SW480 (cell line): ENCODE results near the gene HK1.

ENCODE experiments used
- DNase-seq: peaks from one replicate; pipeline ENCODE4 v3.0.0-alpha.2; 2016; ENCODE audit warnings: low spot score

Gene HK1

DNA sequence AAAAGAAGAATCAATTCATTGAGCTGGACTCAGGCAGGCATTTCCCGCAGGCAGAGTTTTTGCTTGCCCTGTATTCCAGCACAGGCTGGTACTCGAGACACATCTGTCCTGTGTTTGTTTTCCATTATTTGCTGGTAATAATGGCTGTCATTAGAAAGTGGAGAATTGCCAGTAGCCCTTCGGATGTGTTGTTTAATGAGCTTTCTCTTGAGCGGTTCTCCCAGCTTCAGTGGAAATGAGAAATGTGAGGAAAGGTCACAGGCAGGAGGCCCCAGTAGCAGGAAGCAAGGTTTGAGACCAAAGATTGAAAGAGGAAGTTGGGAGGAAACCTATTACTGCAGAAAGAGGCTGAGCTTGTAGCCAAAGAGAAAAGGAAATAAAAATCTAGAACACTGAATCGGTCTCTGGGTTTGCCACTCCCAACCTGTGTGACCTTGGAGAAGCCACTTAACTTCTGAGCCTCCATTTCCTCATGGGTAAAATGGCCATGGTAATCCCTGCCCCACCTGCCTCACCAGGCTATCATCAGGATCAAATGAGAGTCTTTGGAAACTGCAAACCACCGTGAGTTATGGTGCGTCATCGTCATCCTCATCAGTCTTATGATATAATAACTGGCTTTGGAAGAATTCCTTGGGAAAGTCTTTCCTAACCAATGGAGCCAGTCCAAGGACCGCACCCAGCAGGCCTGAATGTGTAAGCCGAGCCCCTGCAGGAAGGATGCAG is 70.7 kb downstream of the HK1 start:
- no peak for DNase-seq

DNA sequence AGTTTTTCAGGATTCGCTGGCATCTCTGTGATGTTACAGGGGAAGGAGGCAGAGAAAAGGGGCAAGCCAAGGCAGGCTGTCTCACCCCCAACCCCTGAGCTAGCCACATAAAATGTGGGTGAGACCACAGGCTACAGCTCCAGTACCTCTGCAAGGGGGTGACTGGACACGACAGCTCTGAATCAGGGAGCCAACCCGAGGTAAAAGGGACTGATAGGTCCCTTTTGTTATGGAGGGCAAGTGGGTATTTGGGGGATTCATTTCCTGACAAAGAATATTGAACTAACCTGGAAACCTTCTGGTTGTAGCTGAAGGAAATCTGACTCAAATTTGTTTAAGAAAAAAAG is 71.2 kb downstream of the HK1 start:
- no peak for DNase-seq

DNA sequence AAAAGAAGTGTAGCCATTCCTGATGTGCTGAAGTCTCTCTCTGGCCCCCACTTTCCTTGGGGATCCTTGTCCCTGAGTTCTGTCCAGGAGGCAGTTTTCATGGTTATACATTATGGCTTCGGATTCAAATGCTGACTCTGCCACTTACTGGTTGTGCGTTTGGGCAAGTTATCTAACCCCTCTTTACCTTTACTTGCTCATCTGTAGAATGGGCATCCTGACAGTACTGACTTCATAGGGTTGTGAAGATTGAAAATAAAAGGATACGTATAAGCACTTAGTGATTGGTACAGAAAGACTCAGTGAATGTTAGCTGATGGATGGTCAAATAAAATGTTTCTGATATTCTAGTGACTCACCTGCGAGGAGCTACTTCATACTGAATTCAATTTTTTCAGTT is 73.3 kb downstream of the HK1 start:
- no peak for DNase-seq

DNA sequence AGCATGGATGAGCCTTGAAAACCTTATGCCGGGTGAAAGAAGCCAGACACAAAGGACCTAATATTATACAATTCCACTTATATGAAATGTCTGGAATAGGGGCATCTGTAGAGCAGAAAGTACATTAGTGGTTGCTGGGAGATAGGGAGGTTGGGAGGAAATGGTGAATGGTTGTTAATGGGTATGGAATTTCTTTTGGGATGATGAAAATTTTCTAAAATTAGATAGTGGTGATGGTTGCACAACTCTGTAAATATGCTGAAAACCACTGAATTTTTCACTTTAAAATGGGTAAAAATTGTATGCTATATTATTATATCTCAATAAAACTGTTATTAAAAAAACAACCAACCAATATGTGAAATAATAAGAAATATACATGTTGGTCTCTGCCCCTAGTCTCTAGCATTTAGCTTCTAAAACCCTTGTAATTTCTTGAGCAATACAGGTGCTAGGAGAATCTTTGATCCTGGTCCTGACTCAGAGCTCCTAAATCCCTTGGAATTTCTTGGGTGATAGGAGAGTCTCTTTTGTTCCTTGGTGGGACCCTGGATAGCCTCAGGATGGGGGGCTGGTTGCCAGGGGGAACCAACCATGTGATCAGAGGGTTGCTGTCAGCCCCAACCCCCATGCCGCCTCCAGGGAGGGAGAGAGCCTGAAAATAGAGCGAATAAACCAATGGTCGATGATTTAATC is 74.4 kb downstream of the HK1 start:
- DNase-seq: no peak

DNA sequence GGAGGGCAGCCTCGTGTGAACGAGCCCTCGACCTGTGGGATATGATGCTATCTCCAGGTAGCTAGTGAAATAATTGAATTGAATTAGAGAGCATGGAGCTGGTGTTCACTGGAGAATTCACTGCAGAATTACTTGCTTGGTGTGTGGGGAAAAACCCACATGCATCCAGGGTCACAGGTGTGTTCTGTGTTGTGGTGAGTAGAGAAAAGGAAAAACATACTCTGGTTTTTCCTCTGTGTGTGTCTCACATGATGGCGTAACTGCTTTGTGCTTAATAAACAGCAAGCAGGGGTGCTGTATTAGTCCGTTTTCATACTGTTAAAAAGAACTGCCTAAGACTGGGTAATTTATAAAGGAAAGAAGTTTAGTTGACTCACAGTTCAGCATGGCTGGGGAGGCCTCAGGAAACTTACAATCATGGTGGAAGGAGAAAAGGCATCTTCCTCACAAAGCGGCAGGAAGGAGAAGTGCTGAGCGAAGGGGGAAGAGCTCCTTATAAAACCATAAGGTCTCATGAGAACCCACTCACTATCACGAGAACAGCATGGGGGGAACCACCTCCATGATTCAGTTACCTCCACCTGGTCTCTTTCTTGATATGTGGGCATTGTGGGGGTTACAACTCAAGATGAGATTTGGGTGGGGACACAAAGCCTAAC is 75.8 kb downstream of the HK1 start:
- DNase-seq: no peak

DNA sequence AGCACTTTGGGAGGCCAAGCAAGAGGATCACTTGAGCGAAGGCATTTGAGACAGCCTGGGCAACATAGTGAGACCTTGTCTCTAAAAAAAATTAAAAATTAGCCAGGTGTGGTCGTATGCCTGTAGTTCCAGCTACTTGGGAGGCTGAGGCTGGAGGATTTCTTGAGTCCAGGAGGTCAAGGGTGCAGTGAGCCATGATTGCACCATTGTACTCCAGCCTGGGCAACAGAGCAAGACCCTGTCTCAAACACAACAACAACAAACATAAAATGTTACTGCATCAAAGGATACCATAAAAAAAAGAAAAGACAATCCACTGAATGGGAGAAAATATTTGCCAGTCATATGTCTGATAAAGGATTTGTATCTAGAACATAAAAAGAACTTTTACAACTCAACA is 77.9 kb downstream of the HK1 start:
- no peak for DNase-seq

DNA sequence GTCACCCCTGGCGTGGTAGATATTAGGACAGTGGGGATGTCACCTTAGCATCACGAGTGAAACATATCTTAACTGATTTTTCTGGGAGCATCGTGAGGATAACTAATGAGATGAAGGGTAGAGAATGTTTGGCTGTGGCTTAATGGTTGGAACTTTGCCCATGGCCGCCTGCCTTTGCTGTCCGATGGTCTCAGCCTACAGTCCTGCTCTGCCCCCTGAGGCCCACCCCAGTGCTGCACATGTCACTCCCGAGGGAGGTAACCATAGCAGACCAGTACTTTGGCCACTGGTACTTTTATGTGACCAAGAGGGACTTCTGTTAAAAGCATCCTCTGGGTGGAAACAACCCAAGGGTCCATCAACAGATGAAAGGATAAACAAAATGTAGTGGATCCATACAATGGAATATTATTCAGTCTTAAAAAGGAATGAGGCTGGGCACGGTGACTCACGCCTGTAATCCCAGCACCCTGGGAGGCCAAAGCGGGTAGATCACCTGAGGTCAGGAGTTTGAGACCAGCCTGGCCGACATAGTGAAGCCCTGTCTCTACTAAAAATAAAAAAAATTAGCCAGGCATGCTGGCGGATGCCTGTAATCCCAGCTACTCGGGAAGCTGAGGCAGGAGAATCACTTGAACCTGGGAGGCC is 80.0 kb downstream of the HK1 start:
- no peak for DNase-seq

DNA sequence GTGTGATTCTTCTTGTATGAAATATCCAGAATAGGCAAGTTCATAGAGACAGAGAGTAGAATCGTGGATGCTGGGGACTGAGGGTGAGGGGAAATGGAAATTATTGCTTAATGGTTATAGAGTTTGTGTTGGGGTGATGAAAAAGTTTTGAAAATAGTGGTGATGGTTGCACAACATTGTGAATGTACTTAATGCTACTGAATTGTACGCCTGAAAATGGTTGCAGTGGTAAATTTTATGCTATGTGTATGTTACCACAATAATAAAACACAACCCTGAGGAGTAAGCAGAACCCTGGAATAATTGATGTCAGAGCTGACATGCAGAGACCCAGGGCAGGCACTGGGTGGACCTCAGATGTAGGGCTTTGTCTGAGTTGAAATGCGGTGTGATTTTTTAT is 80.9 kb downstream of the HK1 start:
- no peak for DNase-seq

DNA sequence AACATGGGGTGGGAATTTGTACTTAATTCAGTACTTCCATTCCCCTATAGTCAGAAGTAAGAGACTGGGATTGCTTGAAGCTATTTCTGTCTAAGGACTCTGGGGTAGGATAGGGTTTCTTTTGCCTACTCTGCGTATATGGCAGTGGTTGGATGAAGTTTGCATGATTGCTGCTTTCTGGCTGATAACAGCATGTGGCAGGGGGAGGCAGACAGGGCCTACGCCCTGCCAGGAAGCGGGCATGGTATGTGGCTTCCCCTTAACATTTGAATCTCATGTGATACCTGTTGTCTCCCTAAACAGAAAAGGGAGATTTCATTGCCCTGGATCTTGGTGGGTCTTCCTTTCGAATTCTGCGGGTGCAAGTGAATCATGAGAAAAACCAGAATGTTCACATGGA is 81.3 kb downstream of the HK1 start:
- DNase-seq: no peak

DNA sequence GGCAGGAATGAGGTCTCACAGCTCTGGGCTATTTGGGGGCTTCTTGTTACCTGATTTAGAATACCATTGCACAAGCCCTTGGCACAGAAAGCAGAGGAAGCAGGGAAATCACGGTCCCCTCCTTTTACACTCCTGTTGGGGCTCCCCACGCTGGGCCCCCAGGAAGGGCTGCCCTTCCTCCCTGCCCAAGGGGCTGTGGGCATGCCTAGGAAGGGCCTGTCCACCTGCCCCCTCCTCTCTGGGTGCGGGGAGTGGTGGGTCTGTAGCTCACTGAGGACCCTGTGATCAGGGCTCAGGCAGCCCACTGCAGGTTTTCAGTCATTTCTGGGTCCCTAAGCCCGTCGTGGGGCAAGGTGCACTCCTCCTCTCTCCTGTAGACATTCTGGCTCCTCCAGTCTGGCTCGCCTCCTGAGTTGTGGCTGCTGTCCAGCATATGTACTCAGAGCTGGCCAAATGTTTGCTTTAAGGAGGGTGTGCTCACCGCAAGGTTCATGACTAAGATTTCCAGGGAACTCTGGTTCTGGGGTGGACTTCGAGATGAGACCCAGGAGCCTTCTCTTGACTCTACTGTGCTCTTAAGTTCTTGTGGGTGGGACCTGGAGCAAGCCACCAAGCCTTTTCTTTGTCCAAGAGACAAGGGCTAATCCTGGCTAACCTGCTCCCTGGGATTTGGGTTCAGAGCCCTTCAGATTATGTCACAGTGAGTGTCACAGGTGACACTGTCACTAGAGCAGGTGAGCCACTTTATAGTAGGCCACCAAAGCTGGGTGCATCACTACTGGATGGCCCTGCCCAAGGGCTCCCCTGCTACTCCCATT is 82.4 kb downstream of the HK1 start:
- DNase-seq: no peak

DNA sequence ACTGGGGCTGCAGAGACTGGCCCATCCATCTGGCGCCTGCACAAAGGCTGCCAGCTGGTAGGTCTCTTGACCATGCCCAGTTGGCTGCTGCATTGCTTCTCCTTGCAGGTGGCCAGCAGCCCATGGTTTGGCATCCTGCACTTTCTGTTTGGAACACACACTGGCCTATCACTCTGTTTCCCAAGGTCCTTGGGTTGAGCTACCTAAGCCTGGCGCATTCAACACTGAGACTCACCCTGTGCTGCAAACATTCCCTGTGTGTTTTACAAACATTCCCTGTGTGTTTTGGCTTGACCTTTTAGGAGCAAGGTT is 83.0 kb downstream of the HK1 start:
- no peak for DNase-seq

DNA sequence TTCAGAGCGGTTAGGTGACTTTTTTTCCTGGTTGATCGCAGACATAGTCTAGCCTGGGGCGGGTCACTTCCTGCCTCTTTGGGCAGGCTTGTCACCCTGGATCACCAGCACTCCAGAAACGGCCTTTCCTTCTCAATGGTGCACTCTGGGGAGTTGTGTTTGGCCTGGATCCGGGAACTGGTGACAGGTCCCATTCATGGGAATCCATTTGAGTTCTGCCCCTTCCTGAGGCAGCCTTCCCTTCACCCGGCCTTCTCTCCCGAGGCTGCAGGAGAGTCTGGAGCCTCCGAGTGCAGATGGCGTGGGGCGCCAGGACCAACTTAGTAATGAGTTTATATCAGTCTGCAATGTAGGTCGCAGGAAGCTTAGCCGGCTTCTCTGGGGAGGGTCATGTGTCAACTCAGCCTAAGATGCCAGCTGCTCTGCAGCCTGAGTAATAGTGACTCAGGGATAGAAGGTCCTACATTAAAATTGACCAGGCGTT is 84.2 kb downstream of the HK1 start:
- no peak for DNase-seq

DNA sequence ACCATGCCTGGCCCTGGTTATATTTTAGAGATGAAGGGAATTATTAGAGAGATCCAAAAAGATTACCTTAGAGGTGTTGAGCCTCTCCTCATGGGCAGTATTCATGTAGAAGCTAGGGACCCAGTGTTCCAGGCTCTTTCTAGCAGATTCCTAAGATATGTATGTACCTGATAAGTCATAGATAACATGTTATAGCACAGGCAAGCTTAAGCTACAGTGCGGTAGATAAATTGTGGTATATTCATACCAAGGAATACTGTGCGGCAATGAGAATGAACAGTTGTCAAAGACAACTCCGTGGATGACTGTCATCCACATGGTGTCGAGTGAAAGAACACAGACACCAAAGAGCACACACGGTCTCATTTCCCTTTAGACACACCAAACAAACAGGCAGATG is 85.4 kb downstream of the HK1 start:
- DNase-seq: no peak

DNA sequence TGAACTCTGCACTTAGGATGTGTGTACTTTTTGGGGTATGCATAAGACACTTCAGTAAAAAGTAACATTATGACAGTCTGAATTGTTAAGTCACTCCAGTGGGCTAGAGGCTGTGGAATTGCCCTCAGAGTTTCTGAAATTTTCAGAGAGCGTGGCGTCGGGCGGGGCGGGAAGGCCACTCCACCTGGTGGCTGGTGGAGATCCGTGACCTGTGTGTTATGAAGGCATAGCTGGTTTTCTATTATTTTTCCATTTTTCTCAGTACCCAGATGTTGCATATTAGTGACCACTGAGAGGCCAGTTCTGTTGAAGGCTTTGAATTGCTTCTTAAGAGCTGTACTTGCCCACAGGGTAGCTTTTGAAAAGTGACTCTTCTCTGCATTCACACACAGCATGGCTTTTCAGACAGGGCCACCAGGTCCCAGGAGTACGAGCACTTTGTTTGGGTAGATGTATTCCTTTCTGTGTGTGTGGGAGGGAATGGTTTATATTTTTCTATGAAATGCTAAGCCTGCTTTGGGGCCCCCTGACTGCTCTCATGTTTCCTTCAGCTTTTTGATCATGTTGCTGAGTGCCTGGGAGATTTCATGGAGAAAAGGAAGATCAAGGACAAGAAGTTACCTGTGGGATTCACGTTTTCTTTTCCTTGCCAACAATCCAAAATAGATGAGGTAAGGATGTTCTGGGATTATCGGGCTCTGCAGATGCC is 86.1 kb downstream of the HK1 start:
- DNase-seq: no peak

DNA sequence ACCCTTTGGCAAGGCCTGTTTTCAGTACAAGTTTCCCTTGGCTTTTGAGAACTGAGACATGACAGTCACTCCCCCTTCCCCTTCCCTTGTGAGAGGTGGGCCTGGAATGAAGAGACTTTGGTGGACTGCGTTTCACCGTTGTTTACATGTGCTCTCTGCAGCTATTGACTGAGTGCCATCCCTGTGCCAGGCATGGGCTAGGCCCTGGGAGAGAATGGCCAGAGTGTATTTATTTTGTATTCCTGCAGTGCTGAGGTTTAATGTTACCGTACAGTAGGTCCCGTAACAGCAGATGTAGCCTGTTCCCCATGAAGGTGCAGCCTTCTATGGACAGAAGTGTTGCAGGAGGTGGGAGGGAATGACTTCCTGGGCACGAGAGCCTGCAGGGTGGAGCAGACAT is 88.4 kb downstream of the HK1 start:
- no peak for DNase-seq

DNA sequence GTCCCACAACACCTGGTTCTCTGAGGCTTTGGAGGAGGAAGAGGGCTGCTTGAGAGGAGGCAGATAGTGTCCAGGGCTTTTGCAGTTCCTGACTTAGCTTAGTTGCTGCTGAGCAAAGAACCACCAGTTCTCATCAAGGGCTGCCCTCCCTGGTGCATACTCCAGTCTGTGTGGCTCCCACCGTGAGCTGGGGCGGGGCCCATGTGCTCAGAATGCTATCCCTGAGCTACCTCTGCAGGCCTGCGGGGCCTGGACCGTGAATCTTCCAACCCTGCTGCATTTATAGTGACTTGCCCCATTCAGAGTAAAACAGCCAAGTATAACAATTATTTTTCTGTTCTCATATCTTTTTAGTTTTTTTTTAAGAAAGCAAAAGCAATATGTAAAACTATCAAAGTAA is 89.2 kb downstream of the HK1 start:
- DNase-seq: no peak

DNA sequence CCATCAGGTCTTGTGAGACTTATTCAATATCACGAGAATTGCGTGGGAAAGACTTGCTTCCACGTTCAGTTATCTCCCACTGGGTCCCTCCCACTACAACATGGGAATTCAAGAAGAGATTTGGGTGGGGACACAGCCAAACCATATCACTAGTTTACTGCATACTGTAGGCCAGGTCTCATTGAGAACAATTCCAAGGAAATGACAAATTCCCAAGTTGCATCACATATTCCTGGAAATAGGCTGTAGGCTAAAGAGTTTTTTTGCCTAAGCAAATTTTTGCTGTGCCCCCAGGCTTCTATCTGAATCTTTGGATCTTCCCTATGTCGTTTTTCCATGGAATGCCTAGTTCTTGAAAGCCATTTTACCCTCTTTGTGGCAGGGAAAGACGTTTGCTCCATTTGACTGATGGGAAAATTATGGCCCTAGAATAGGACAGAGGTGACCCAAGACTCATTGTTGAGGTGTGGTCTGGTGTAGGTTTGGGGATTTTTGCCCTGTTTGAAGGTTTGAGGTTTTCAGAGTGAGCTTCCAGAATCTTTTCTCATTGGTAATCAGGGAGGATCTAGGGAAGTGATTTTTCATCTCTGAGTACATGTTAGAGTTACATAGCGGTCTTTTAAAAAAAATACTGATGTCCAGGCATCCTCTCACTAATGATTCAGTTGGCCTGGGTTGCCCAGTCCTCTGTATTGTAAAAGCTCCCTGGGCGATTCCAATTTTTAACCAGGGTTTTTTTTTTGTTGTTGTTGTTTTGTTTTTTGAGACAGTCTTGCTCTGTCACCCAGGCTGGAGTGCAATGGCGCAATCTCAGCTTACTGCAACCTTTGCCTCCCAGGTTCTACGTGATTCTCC is 94.1 kb downstream of the HK1 start:
- no peak for DNase-seq

DNA sequence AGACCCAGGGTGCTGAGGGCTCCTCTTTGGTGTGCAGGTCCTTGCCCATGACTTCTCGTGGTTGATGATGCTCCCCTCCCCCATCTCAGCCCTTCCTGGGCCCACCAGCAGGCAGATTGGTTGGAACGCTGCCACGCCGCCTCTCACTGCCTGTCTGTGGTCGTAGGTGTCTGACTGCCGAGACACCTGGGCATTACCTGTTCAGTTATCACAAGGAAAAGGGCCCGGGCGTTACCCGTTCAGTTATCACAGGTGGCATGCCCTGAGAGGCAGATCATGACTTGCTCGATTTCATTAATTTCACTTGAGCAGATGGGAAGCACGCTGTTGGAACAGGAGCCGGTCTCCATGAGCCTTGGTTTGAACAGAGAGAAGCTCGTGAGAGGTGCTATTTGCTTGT is 95.9 kb downstream of the HK1 start:
- DNase-seq: no peak

DNA sequence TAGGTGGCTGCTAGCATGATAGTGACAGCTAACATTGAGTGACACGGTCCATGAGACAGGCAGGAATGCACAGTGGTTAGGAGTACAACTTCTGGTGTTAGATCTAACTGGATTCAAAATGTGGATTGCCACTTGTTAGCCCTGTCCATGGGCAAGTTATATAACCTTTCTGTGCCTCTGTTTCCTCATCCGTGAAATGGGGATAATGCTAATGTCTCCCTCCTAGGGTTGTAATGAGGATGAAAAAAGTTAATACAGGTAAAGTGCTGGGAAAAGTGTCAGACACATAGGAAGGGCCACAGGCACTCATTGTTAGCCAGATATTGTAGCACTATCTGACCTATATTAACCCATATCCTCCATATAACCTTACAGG is 96.6 kb downstream of the HK1 start:
- DNase-seq: no peak

DNA sequence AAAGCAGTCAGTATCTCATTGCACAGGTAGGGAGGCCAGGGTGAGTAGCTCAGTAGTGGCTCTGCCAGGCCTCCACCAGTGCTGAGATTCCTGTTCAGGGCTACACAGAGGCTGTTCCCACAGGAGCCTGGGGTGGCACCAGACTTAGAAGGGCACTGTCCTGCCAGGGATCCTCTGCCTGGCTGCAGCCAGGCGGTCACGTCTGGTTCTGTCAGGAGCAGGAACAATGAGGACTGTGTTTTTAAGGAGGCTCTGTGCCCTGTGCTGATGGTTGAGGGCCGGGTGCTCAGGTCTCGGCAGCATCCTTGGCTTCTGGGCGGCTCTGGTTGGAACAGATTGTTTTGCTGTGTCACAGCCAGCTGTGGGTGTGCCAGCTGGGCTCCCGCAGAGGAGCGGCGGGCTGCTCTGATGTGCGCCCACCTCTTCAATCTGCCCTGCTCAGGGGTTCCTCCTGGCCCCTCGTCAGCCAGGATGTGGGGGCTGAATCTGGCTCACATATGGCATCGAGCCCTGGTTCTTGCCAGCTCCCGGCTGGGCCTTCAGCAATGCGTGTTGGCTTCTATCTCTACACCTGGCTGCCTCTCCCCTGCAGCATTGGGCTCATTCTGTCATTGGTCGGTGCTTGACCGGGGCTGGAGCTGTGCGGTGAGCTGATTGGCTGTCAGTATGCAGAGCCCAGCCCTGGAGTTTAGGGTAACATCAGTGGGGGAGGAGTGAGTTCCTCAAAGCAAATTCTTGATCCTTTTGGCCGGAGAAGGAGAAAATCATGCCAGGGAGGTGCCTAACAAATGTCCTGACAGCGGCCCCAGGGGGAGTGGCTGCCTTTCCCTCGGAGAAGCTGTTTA is 97.2 kb downstream of the HK1 start:
- DNase-seq: no peak
